Measurements from ENCODE around the gene RPL10A.

Gene RPL10A

GRCh38 chr6:35473075-35473849 lies 5.1 kb downstream of the RPL10A start:
- POLR2A ChIA-PET, result interaction anchor here (0.6 to 1.1 kb wide), 7 partner anchors 10 to 658 kb away, joined by 3 to 5 read pairs (median 3); no protein-coding TSS in a partner anchor
- CTCF ChIA-PET, result interaction anchor here (2.2 kb wide), 1 partner anchor 9 kb away, joined by 6 read pairs; no protein-coding TSS in a partner anchor
- no peak for TF ChIP-seq CTCF (IDR thresholded peaks at IDR 0.05; ENCODE audit: control extremely low read depth, extremely low read depth, low read depth, missing control alignments)
- DNase-seq (ENCODE audit: extremely low spot score), result no peak

- no peak for DNase-seq (ENCODE audit: extremely low spot score)
- CTCF ChIA-PET, result interaction anchor here (2.2 kb wide), 1 partner anchor 8 kb away, joined by 6 read pairs; no protein-coding TSS in a partner anchor
- TF ChIP-seq CTCF (IDR thresholded peaks at IDR 0.05; ENCODE audit: control extremely low read depth, extremely low read depth, low read depth, missing control alignments), result no peak
- POLR2A ChIA-PET, result interaction anchor here (0.6 to 1.1 kb wide), 4 partner anchors 10 to 376 kb away, joined by 3 to 5 read pairs (median 4); no protein-coding TSS in a partner anchor
Measured at GRCh38 chr6:35473850-35474130, 5.6 kb downstream of the RPL10A start.

- CTCF ChIA-PET, result interaction anchor here (2.2 kb wide), 1 partner anchor 8 kb away, joined by 6 read pairs; no protein-coding TSS in a partner anchor
- DNase-seq (ENCODE audit: extremely low spot score), result no peak
- POLR2A ChIA-PET, result interaction anchor here (0.6 to 1.1 kb wide), 3 partner anchors 9 to 231 kb away, joined by 3 to 5 read pairs (median 4); no protein-coding TSS in a partner anchor
- no peak for TF ChIP-seq CTCF (IDR thresholded peaks at IDR 0.05; ENCODE audit: control extremely low read depth, extremely low read depth, low read depth, missing control alignments)
Measured at GRCh38 chr6:35474131-35474941, 6.1 kb downstream of the RPL10A start.

GRCh38 chr6:35474942-35475570 lies 6.9 kb downstream of the RPL10A start:
- ChIA-PET CTCF (no interaction called here), POLR2A (interaction anchor here (0.6 to 1.0 kb wide), 2 partner anchors 135 to 179 kb away, joined by 3 to 10 read pairs; no protein-coding TSS in a partner anchor)
- no peak for DNase-seq (ENCODE audit: extremely low spot score)
- no peak for TF ChIP-seq CTCF (IDR thresholded peaks at IDR 0.05; ENCODE audit: control extremely low read depth, extremely low read depth, low read depth, missing control alignments)

GRCh38 chr6:35475573-35475972 lies 7.4 kb downstream of the RPL10A start:
- no peak for TF ChIP-seq CTCF (IDR thresholded peaks at IDR 0.05; ENCODE audit: control extremely low read depth, extremely low read depth, low read depth, missing control alignments)

GRCh38 chr6:35476004-35476403 lies 7.8 kb downstream of the RPL10A start:
- TF ChIP-seq CTCF (IDR thresholded peaks at IDR 0.05; ENCODE audit: control extremely low read depth, extremely low read depth, low read depth, missing control alignments), result no peak
- ChIA-PET POLR2A (interaction anchor here (0.6 to 1.0 kb wide), 2 partner anchors 135 to 180 kb away, joined by 3 to 10 read pairs; no protein-coding TSS in a partner anchor), CTCF (interaction anchor here (1.3 kb wide), 1 partner anchor 133 kb away, joined by 3 read pairs; no protein-coding TSS in a partner anchor)
- DNase-seq (ENCODE audit: extremely low spot score), result no peak

More at GRCh38 chr6:35475573-35475972, 7.4 kb downstream of the RPL10A start:
- ChIA-PET POLR2A (interaction anchor here (0.6 to 1.0 kb wide), 2 partner anchors 135 to 180 kb away, joined by 3 to 10 read pairs; no protein-coding TSS in a partner anchor), CTCF (interaction anchor here (1.3 kb wide), 1 partner anchor 133 kb away, joined by 3 read pairs; no protein-coding TSS in a partner anchor)
- DNase-seq (ENCODE audit: extremely low spot score), result no peak

Data from GM10248 (cell line).